ENCODE measurements around the gene RB1.

The RB1 gene

DNA sequence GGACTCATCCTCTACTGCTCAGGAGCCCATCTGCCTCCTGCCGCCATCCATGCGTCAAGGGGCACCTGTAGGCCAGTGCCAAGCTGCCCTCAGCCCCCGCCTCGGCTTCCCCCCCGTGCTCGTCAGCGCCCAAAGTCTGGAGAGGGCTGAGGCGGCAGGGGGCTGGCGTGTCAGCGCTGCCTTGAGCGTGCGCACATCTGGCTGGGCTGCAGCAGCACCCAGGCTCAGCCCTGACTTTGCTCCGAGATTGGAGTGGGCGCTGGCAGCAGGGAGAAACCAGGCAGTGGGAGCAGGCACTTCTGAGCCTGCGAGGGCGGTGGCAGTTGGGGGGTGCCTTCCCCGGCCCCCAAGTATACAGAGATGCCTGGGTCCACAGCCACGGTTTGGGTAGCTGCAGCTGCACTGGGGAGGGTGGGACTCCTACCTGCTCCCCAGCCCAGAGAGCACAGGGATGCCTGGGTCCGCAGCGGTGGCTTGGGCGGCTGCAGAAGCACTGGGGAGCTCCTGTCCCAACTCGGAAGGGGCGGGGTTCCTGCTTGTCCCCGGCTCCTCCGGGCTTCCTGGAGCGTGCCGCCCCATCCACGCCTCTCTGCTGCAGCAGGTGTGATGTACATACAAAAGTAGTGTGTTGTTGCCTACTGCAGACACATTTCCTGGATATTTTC is 154.2 kb downstream of the RB1 start:
- no peak for DNase-seq

- no peak for DNase-seq
Measured at GRCh38 chr13:48475230-48475629, 171.7 kb downstream of the RB1 start.

DNA sequence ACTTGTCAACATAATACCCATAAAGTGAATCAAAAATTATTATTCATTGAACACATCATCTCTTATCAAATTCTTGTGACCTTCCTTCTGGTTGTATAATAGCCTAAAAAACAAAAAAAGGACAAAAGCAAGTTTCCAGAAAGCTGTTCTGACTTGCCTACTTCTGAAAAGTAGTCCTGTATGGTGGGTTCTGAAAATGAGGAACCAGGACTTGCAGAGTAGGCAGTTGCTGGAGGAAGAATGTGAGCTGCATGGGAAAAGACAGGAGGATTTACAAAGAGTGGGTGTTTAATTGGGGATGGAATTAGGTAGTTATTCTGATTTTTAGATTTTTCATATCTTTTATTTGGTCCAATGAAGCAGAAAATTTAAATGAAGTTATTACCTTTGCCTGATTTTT is 172.7 kb downstream of the RB1 start:
- DNase-seq = no peak

GRCh38 chr13:48476686-48477085 is 173.1 kb downstream of the RB1 start:
- no peak for DNase-seq

GRCh38 chr13:48477191-48477855 is 173.8 kb downstream of the RB1 start:
- DNase-seq = no peak

- no peak for DNase-seq
Measured at GRCh38 chr13:48478391-48478790, 174.8 kb downstream of the RB1 start.

GRCh38 chr13:48483575-48483974 is 180.0 kb downstream of the RB1 start:
- DNase-seq = no peak

- no peak for DNase-seq
Measured at GRCh38 chr13:48485432-48485831, 181.9 kb downstream of the RB1 start.

DNA sequence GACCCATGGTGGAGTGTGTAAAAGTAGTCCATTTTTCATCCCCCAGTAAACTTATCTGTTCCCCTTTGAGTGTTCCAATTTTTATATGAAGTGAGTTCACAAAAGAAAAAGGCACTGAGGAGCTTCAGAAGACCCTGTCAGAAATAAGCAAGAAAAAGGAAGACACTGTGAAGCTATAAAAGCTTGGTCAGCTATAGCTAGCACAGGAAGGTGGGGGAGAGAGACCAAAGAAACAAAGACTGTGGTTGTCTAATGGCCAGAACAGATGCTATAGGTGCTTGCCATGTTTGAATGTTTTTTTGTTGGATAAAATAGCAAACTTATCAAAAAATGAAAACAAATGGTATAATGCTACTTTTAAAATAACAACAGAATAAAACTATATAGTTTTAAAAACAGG is 182.8 kb downstream of the RB1 start:
- no peak for DNase-seq

DNA sequence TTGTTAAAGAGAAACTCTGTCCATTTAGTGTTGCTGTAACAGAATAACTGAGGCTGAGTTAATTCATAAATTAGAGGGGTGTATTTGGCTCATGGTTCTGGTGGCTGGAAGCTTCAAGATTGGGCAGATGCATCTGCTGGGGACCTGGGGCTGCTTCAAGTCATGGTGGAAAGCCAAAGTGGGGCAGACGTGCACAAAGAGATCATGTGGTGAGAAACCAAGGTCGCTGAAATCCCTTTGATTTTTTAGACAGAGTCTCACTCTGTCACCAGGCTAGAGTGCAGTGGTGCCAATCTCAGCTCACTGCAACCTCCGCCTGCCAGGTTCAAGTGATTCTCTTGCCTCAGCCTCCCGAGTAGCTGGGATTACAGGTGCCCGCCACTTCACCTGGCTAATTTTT is 183.3 kb downstream of the RB1 start:
- DNase-seq = no peak

GRCh38 chr13:48487968-48488367 is 184.4 kb downstream of the RB1 start:
- DNase-seq = no peak

- DNase-seq = no peak
Measured at GRCh38 chr13:48488995-48489394, 185.4 kb downstream of the RB1 start.

- DNase-seq = no peak
Measured at GRCh38 chr13:48489666-48490065, 186.1 kb downstream of the RB1 start.

DNA sequence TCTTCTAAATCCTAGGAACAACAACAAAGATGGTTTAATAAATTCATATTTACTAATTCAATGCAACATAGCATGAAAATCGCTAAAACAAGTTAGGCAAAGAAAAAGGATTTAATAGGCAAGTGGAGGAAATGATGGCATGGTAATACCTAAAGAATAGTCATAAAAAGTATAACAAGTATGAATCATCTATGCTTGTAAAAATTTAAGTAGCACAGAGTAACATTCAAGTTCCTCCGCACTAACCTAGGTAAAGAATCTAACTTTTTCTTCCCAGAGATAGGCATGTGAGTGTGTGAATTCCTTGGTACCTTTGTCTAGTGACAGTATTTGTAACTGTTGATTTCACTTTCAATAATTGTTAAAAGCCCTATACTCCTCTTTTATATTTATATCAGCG is 186.7 kb downstream of the RB1 start:
- no peak for DNase-seq

DNA sequence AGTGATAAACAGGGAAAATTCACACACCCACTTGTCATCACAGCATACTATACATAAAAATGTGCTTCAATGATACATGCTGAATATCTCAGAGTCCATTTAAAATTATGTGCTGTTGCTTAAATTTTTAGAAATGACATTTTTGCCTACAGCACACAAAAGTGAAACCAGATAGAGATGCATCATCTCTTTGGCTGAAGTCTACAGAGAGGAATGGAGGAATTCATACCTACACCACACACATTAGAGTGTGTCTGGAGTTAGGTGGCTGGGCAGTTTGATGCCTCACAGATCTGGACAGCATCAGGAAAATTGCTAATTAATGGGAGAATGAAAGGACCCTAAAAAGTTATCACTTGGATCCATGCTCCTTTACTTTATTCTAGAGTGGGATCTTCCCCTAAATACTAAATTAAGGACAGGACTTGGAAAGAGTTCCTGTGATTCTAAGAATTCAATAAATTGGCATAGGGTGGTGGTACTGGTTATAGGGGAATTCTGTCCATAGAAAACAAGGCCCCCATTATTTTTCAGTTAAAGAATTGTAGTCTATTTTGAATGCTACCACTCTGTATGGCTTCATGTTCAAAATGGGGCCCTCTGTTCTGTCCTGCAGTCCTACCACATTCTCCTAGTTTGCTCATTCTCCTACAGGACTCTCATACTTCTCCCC is 188.0 kb downstream of the RB1 start:
- no peak for DNase-seq

- no peak for DNase-seq
Measured at GRCh38 chr13:48492096-48492440, 188.5 kb downstream of the RB1 start.

- DNase-seq = no peak
Measured at GRCh38 chr13:48492470-48493065, 189.0 kb downstream of the RB1 start.

DNA sequence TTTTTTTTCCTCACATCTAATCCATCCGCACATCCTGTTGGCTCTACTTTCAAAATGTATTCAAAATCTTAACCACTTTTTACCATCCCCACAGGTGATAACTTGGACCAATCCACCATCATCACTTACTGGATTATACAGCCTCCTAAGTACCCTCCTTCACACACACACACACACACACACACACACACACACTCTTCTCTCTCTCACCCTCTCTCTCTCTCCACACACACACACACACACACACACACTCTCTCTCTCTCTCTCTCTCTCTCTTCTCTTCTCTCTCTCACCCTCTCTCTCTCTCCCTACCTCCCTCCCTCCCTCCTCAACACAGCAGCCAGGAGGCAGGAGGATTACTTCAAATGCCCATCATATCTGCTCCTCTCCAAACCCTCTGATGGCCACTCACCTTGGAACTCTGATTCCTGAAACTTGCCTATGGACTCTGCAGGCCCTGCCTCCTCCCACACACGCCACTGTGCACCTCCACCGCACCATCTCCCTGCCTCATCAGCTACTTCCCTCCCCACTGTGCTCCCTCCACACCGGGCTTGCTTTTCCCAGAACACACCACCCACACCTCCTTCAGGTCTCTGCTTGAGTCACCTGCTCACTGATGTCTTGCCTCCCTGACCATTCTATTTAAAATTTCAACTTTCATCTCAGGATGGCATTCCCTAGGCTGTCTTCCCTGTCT is 189.7 kb downstream of the RB1 start:
- DNase-seq = no peak

GRCh38 chr13:48493851-48494250 is 190.3 kb downstream of the RB1 start:
- DNase-seq = no peak

- DNase-seq = no peak
Measured at GRCh38 chr13:48494874-48495273, 191.3 kb downstream of the RB1 start.

DNA sequence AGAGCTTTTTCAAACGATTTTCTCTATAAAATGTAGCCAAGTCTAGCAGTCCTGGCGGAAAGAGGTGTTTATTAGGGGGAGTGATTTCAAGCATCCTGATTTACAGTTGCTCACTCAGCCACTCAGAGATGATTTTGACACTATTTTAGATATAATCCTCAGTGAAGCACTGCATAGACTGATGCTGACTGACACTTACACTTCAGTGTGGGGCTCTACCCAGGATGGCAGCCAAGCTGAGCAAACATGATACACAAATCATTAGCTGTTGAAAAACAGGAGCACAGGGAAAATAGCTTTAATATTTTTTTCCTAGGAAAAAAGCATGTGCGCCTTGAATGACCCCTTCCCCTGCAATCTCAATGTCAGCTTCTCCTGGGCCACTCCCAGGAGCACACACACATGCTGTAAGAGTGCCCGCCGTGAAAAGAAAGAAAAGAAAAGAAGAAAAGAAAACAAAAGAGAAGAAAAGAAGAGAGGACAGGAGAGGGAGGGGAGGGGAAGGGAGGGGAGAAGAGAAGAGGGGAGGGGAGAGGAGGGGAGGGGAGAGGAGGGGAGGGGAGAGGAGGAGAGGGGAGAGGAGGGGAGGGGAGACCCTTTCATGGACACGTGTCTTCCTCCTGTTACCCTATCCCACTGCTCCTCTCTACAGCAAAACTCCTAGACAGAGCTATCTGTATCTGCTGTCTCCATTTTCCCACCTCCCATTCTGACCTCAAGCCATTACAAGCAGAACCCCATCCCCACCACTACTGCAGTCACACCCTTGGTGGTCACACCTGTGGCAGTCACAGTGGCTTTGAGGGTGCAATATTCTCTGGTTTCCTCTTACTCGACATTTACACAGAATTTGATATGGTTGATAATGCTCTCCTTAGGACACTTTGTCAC is 193.0 kb downstream of the RB1 start:
- no peak for DNase-seq

DNA sequence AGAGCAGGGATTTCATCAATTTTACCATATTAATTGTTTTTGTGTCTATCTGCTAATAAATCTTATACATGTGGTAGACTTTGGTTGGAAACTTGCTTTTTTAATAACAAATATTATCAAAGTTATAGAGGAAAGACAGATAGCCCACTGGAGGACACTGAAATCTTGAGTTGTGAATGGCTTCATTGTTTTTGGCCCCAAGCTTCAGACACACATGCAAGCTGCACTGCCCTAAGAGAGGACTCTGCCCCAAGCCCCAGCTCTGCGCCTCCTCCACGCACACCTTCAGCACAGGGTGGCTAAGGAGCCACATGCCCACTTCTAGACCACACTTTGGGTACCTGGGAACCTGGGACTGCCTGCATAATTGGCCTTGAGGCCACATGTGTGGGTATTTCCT is 194.1 kb downstream of the RB1 start:
- no peak for DNase-seq
